SK-N-SH (cell line): ENCODE measurements around the gene SMU1.

Source experiments
- CHD2 ChIP-seq: fragments of 150-350 bp; IDR thresholded peaks from 2 replicates; pipeline ENCODE4 v1.6.1; 2018; ENCODE audit warnings: low read length; ENCODE audit not compliant: partially characterized antibody
- CTCF ChIP-seq: fragments of 200-600 bp; sonication (generic); IDR thresholded peaks from 2 replicates; pipeline ENCODE4 v1.6.1; 2017; ENCODE audit warnings: antibody characterized with exemption, mild to moderate bottlenecking, moderate library complexity
- EZH2phosphoT487 ChIP-seq: fragments of 200-600 bp; sonication (generic); IDR thresholded peaks from 2 replicates; pipeline ENCODE4 v1.6.1; 2017; ENCODE audit warnings: low read depth, mixed run types, mild to moderate bottlenecking, antibody characterized with exemption, moderate library complexity, borderline replicate concordance
- FOXJ3 ChIP-seq: sonication (generic); formaldehyde crosslinking; IDR thresholded peaks from 2 replicates; pipeline ENCODE4 v1.5.1; 2020; ENCODE audit warnings: mild to moderate bottlenecking, missing genetic modification reagents
- MAX ChIP-seq: IDR thresholded peaks from 2 replicates; pipeline ENCODE4 v1.4.0; 2012; ENCODE audit warnings: low read depth
- REST ChIP-seq: IDR thresholded peaks from 2 replicates; pipeline ENCODE4 v1.6.1; 2012; ENCODE audit warnings: mild to moderate bottlenecking, low read depth, low read length, moderate library complexity
- SIN3A ChIP-seq: IDR thresholded peaks from 2 replicates; pipeline ENCODE4 v1.6.1; 2012; ENCODE audit warnings: low read depth, mild to moderate bottlenecking, low read length, moderate library complexity, borderline replicate concordance
- SMC3 ChIP-seq: IDR thresholded peaks from 2 replicates; pipeline ENCODE4 v1.6.1; 2012; ENCODE audit warnings: low read depth, low read length, improper control_type of control experiment
- TAF1 ChIP-seq: IDR thresholded peaks from 2 replicates; pipeline ENCODE4 v1.6.1; 2012; ENCODE audit warnings: low read depth, mild to moderate bottlenecking, low read length, moderate library complexity, borderline replicate concordance
- TCF12 ChIP-seq: IDR thresholded peaks from 2 replicates; pipeline ENCODE4 v1.4.0; 2012
- USF2 ChIP-seq: fragments of 150-350 bp; IDR thresholded peaks from 2 replicates; pipeline ENCODE4 v1.6.1; 2017; ENCODE audit warnings: antibody characterized with exemption, low read length, low read depth, borderline replicate concordance
- YY1 ChIP-seq: IDR thresholded peaks from 2 replicates; pipeline ENCODE4 v1.4.0; 2012; ENCODE audit warnings: low read depth, mild to moderate bottlenecking
- ZBTB33 ChIP-seq: IDR thresholded peaks from 2 replicates; pipeline ENCODE4 v1.4.0; 2012; ENCODE audit warnings: low read depth, borderline replicate concordance

- TF ChIP-seq REST: no peak
- no peak for TF ChIP-seq CTCF
- no peak for TF ChIP-seq SMC3
- no peak for TF ChIP-seq SIN3A
- TF ChIP-seq MAX: no peak
- TF ChIP-seq EZH2phosphoT487: no peak
- TF ChIP-seq CHD2: no peak
- no peak for TF ChIP-seq TCF12
- TF ChIP-seq ZBTB33: no peak
- TF ChIP-seq YY1: no peak
- TF ChIP-seq TAF1: no peak
- no peak for TF ChIP-seq USF2
- no peak for TF ChIP-seq FOXJ3 (CRISPR knock-in tag)
These were observed 26.7 kb downstream of the SMU1 start for GRCh38 chr9:33049680-33050361.
